ELF-1 (cell line): ENCODE data around the gene VAMP2.
A peak's percentile ranks its signal among the peaks of the same experiment; 100 is the strongest.

Experiments used
- DNase-seq: peaks from one replicate; pipeline ENCODE4 v3.0.0-alpha.2; 2016; ENCODE audit warnings: low read depth, low spot score

Gene VAMP2

GRCh38 chr17:8176197-8176940 lies 13.6 kb upstream of the VAMP2 start, which contains the start of gene TMEM107:
Gene TMEM107 (minus strand): TSS chr17:8176380. CDS start chr17:8176286, 94 bp downstream.
- peak; percentile 95 for DNase-seq

GRCh38 chr17:8175795-8176196 lies 13.0 kb upstream of the VAMP2 start:
- DNase-seq: peak; percentile 33

- no peak for DNase-seq
These were observed 11.1 kb upstream of the VAMP2 start for GRCh38 chr17:8173871-8174322.

- peak; percentile 93 for DNase-seq
These were observed 10.5 kb upstream of the VAMP2 start for GRCh38 chr17:8173056-8173870.

GRCh38 chr17:8170186-8170585 lies 7.4 kb upstream of the VAMP2 start:
- DNase-seq: peak; percentile 46

GRCh38 chr17:8167526-8167925 lies 4.8 kb upstream of the VAMP2 start:
- DNase-seq: no peak

- DNase-seq: no peak
These were observed 4.0 kb upstream of the VAMP2 start for GRCh38 chr17:8166731-8167130.

GRCh38 chr17:8164815-8165131 lies 2.0 kb upstream of the VAMP2 start:
- no peak for DNase-seq

- DNase-seq: peak; percentile 43
These were observed 1.4 kb upstream of the VAMP2 start for GRCh38 chr17:8163978-8164814.

- peak; percentile 82 for DNase-seq
These were observed 539 bp upstream of the VAMP2 start for GRCh38 chr17:8162997-8163977.

GRCh38 chr17:8161289-8162232 lies 1.2 kb downstream of the VAMP2 start:
- no peak for DNase-seq

GRCh38 chr17:8160741-8161221 lies 2.0 kb downstream of the VAMP2 start:
- DNase-seq: no peak

- DNase-seq: no peak
These were observed 2.5 kb downstream of the VAMP2 start for GRCh38 chr17:8160224-8160577.

GRCh38 chr17:8159459-8160223 lies 3.1 kb downstream of the VAMP2 start:
- DNase-seq: no peak

- no peak for DNase-seq
These were observed 3.7 kb downstream of the VAMP2 start for GRCh38 chr17:8159032-8159400.

GRCh38 chr17:8158267-8159031 lies 4.3 kb downstream of the VAMP2 start:
- DNase-seq: peak; percentile 93

GRCh38 chr17:8156246-8156992 lies 6.3 kb downstream of the VAMP2 start:
- DNase-seq: peak; percentile 100

- no peak for DNase-seq
These were observed 6.8 kb downstream of the VAMP2 start for GRCh38 chr17:8155996-8156245.
